Activated CD4-positive, alpha-beta memory T cell treated with anti-CD3 and anti-CD28 coated beads, Interleukin-2, amount 10 ng/mL, durations not matched to agents 7 days and 5 days (primary cell): ENCODE results near the gene VTI1B. TPM values are rescaled to one million over a fixed set of nuclear protein-coding genes. Genes with fewer than 3 reads are reported as not detected.
"Not testable (repeated sequence)": the region's sequence is repeated elsewhere in the genome, so short reads cannot be mapped to it uniquely, and the experiment has no call there.

Source experiments
- CTCF ChIA-PET: fragments of 350-600 bp; sonication (Branson Sonifier 250); formaldehyde crosslinking; loops from one replicate; lab custom pipeline; 2021; ENCODE audit warnings: antibody characterized with exemption, inconsistent platforms; lab: Charles Lee
- POLR2A ChIA-PET: fragments of 350-600 bp; sonication (Branson Sonifier 250); formaldehyde crosslinking; loops from one replicate; lab custom pipeline; 2021; ENCODE audit warnings: antibody characterized with exemption; lab: Charles Lee
- DNase-seq: peaks from one replicate; pipeline ENCODE4 v3.0.0-alpha.2; 2020
- H3K27ac Mint-ChIP-seq: one replicate; pipeline ENCODE4 v1.8.0; 2021; ENCODE audit warnings: mild to moderate bottlenecking, mixed read lengths
- H3K27me3 Mint-ChIP-seq: one replicate; pipeline ENCODE4 v1.8.0; 2021; ENCODE audit warnings: mixed read lengths
- H3K36me3 Mint-ChIP-seq: one replicate; pipeline ENCODE4 v1.8.0; 2021; ENCODE audit warnings: low read depth, mixed read lengths
- H3K4me1 Mint-ChIP-seq: one replicate; pipeline ENCODE4 v1.8.0; 2021; ENCODE audit warnings: mixed read lengths
- H3K4me3 Mint-ChIP-seq: one replicate; pipeline ENCODE4 v1.8.0; 2021; ENCODE audit warnings: mild to moderate bottlenecking, mixed read lengths
- H3K9me3 Mint-ChIP-seq: one replicate; pipeline ENCODE4 v1.8.0; 2021; ENCODE audit warnings: mixed read lengths
- total RNA-seq, 2 experiments: library from RNA; stranded (reverse); gene quantifications; one replicate each; pipeline ENCODE4 v1.2.3, GENCODE V29; 2021

Gene VTI1B
- total RNA-seq, 2 experiments from 2014 or later = 73.3 to 77.3 TPM

DNA sequence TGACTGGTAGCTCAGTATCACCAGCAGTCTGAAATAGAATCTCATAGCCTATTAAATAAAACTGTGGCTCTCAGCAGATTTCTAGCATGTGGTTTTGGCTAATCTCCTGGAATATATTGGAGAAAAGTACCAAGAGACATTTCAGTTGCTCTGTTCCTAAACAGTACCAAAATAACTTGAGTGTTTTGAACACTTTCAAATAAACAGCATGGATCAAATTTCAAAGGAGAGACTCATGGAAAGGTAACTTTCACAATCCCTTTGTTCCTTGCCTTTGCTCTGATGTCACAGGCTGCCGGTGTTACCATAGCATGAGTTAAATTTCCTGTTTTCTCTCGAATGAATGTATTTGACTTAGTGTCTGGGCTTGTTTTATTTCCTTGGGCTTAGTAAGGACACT is 51.3 kb downstream of the VTI1B start:
- Mint-ChIP-seq H3K4me1 (peaks cover 32% of the 10 kb centered on the region), H3K9me3 (no peaks in the 10 kb centered on the region), H3K36me3 (peaks cover 2% of the 10 kb centered on the region), H3K27ac (no peak overlapping the region), H3K4me3 (no peak overlapping the region), H3K27me3 (peaks cover 11% of the 10 kb centered on the region)
- ChIA-PET CTCF (interaction anchor here (1.0 kb wide), 2 partner anchors 43 to 80 kb away, joined by 3 to 5 read pairs; no protein-coding TSS in a partner anchor), POLR2A (interaction anchor here (1.1 to 1.4 kb wide), 3 partner anchors 23 to 73 kb away, joined by 3 to 4 read pairs (median 3); partner anchors contain the start of genes PIGH and RDH11)
- no peak for DNase-seq

DNA sequence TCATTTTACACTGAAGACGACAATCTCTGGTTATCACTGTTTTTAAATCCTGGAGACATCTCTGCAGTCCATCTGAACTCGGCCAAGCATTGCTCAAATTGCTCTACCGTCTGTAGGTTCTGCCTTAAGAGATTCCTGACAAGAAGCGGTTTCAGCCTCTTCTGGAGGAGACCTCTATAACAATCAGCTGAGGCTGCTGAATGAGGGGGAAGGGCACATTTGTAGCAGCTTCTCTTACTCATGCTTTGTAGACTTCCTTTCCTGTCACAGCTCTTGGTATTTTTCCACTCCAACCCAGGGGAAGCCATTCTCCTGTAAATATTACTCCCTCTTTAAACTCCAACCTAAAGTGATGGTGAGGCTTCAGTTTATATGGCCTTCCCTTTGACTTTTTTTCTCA is 51.8 kb downstream of the VTI1B start:
- Mint-ChIP-seq H3K27ac (no peak overlapping the region), H3K9me3 (no peaks in the 10 kb centered on the region), H3K4me1 (peaks cover 32% of the 10 kb centered on the region), H3K4me3 (no peak overlapping the region), H3K36me3 (peaks cover 2% of the 10 kb centered on the region), H3K27me3 (peaks cover 11% of the 10 kb centered on the region)
- ChIA-PET CTCF (interaction anchor here (1.0 kb wide), 2 partner anchors 44 to 81 kb away, joined by 3 to 5 read pairs; no protein-coding TSS in a partner anchor), POLR2A (interaction anchor here (1.1 to 1.4 kb wide), 3 partner anchors 22 to 73 kb away, joined by 3 to 4 read pairs (median 3); partner anchors contain the start of genes PIGH and RDH11)
- DNase-seq = no peak

DNA sequence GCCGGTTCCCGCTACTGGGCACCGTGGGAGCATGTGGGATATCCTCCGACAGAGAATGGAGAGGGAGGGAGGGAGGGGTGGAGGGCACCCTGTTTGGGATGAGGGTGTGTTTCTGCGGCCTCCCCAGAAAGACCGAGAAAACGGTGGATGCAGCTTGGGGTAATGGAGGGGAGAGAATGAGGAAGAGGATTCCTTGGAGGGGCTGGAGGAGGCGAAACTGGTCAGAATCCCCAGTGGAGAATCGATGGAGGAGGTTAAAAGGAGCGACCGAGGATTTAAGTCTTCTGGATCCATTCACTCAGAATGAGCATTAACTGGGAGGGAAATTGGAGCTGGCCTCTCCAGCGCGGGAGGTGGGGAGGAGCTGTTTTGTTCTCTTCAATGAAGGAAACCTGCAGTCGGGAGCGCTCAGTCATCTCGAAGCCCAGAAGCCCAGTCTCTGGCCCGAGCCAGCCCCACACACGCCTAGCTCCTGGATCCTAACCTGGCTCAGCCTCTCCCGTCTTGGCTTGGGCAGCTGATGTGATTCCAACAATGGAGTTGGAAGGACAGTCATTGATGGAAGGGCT is 54.1 kb downstream of the VTI1B start:
- peak overlapping the region; percentile 78 for H3K4me3 Mint-ChIP-seq
- peaks cover 2% of the 10 kb centered on the region for H3K36me3 Mint-ChIP-seq
- H3K27ac Mint-ChIP-seq = no peak overlapping the region
- ChIA-PET POLR2A (interaction anchor here (0.8 to 3.0 kb wide), 6 partner anchors 21 to 53 kb away, joined by 3 to 17 read pairs (median 3); partner anchors contain the start of genes PIGH and VTI1B), CTCF (interaction anchor here (1.3 to 4.5 kb wide), 3 partner anchors 21 to 83 kb away, joined by 4 to 88 read pairs (median 35); partner anchors contain the start of genes PIGH and RDH12)
- H3K9me3 Mint-ChIP-seq = no peaks in the 10 kb centered on the region
- no peak for DNase-seq
- H3K4me1 Mint-ChIP-seq = peaks cover 32% of the 10 kb centered on the region
- peaks cover 15% of the 10 kb centered on the region for H3K27me3 Mint-ChIP-seq

DNA sequence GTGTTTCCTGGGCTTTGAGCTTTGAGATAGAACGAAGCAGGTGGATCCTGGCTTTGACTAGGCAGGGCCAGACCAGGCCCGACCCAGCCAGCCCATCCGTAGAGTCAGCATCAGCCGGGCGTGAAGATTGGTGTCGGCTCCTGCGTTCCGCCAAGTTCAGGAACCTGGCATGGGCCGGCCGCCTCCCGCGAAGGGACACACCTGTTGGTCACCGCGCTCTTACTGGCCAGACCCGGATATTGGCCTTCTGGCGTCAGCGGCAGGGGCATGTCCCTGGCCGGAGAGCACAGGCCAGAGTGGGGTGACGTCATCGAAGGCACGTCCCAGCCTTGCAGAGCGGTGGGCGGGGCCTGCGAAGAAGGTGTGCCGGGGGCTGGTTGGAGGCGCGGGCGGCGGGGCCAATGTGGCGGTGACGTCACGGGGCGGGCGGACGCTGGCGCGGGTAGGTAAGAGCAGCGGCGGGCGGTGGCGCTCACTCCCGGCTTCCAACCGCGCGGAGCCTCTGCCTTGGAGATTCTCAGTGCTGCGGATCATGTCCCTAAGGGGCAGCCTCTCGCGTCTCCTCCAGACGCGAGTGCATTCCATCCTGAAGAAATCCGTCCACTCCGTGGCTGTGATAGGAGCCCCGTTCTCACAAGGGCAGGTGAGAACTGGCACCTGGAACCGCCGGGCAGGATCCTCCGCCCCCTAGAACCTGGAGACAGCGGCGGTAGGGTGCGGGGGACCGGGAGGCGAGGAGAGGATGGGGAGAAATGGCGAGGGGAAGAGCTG is 54.8 kb downstream of the VTI1B start, which contains the start of gene ARG2:
TSS of gene ARG2 (plus strand) at position 475 of the 771 bp plus-strand sequence. CDS start at position 533, 58 bp downstream.
- ChIA-PET POLR2A (interaction anchor here (0.8 to 3.0 kb wide), 10 partner anchors 20 to 84 kb away, joined by 3 to 17 read pairs (median 4); partner anchors contain the start of genes PIGH, RDH11 and VTI1B), CTCF (interaction anchor here (0.7 to 4.5 kb wide), 30 partner anchors 8 to 260 kb away, joined by 3 to 88 read pairs (median 5); partner anchors contain the start of genes ATP6V1D, EIF2S1, PIGH and RDH11)
- DNase-seq = peak; percentile 96
- Mint-ChIP-seq H3K27me3 (peaks cover 17% of the 10 kb centered on the region), H3K4me3 (peak within 1 kb of the TSS; percentile 78), H3K9me3 (no peaks in the 10 kb centered on the region), H3K4me1 (peaks cover 32% of the 10 kb centered on the region), H3K36me3 (peaks cover 2% of the 10 kb centered on the region), H3K27ac (peak within 1 kb of the TSS; percentile 59)

DNA sequence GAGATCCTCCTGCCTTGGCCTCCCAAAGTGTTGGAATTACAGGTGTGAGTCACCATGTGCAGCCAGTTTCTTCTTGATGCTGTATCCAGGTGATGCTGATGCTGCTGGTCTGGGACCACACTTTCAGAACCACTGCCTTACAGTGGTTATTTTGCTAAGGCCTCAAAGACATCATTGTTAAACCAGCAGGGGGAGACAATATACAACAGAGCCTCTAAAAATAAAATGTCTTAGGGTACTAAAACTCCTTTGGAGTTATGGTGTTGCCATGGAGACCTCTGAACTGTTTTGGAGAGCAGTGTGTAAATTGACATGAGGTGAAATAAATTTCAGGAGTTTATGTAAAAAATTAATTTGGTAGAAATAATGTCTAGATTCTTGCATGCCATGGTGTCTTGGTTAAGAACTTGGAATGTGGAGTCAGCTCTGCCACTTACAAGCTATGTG is 55.8 kb downstream of the VTI1B start:
- Mint-ChIP-seq H3K36me3 (no peaks in the 10 kb centered on the region), H3K4me1 (peaks cover 32% of the 10 kb centered on the region), H3K9me3 (no peaks in the 10 kb centered on the region), H3K4me3 (peak overlapping the region; percentile 22), H3K27me3 (peaks cover 20% of the 10 kb centered on the region), H3K27ac (no peak overlapping the region)
- ChIA-PET CTCF (interaction anchor here (0.7 to 4.5 kb wide), 30 partner anchors 9 to 259 kb away, joined by 3 to 88 read pairs (median 5); partner anchors contain the start of genes ATP6V1D, EIF2S1, PIGH and RDH11), POLR2A (interaction anchor here (0.8 to 3.0 kb wide), 4 partner anchors 19 to 85 kb away, joined by 5 to 17 read pairs (median 6); partner anchors contain the start of genes PIGH and RDH11)
- no peak for DNase-seq

DNA sequence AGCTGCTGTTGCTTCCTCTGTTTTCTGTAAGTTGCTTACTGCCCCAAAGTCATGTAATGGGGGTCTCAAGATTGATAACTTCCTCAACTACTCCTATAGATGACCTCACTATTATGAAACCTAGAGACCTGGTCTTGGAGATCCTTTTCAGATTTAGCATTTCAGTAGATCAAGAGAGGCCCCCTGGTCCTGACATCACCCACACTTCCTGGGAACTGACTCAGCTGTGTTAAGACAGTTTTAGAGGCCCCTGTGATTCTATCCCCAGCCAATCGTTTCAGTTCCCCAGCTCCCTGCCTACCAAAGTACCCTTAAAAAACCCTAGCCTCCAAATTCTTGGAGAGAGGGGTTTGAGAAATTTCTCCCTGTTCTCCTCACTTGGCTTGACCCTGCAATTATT is 63.9 kb downstream of the VTI1B start:
- Mint-ChIP-seq H3K4me1 (peaks cover 3% of the 10 kb centered on the region), H3K9me3 (no peaks in the 10 kb centered on the region), H3K27ac (no peak overlapping the region), H3K36me3 (no peaks in the 10 kb centered on the region), H3K4me3 (no peak overlapping the region), H3K27me3 (peaks cover 10% of the 10 kb centered on the region)
- ChIA-PET CTCF (interaction anchor here (3.5 kb wide), 1 partner anchor 10 kb away, joined by 20 read pairs; the partner anchor contains the start of gene PIGH), POLR2A (interaction anchor here (3.4 kb wide), 1 partner anchor 10 kb away, joined by 14 read pairs; the partner anchor contains the start of gene PIGH)
- no peak for DNase-seq

DNA sequence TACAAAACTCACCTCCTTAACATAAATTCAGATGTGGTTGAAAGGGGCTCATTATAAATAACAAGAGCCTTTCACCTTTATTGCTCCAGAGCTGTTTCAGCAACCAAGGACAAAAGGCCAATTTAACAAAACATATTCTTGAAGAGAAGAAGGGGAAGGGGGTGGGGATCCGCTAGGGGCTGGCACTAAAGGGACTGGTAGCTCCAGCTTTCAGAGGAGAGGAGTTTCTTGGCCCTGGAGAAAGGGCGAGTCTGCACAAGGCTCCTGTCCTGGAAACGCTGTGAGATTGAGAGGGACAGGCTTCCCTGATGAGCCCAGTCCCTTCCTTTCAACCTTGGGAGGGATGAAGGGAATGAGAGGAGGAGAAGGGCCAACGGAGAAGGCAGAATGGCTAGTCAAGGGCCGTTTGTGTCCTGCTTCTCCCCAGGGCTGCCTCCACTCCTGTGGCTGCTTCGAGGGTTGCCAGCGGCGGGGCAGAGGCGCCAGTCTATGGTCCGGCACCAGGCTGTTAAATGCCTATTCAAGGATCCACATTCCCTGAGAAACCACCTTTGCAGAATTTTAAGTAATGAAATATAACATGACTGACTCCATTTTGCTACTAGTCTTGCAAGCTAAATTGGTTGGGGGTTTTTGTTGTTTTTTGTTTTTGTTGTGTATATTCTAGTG is 64.7 kb downstream of the VTI1B start:
- no peaks in the 10 kb centered on the region for H3K9me3 Mint-ChIP-seq
- ChIA-PET CTCF (interaction anchor here (1.5 to 3.5 kb wide), 2 partner anchors 10 to 59 kb away, joined by 3 to 20 read pairs; partner anchors contain the start of gene PIGH), POLR2A (interaction anchor here (3.4 kb wide), 1 partner anchor 10 kb away, joined by 14 read pairs; the partner anchor contains the start of gene PIGH)
- no peaks in the 10 kb centered on the region for H3K36me3 Mint-ChIP-seq
- peaks cover 9% of the 10 kb centered on the region for H3K27me3 Mint-ChIP-seq
- peaks cover 3% of the 10 kb centered on the region for H3K4me1 Mint-ChIP-seq
- no peak overlapping the region for H3K27ac Mint-ChIP-seq
- DNase-seq = no peak
- H3K4me3 Mint-ChIP-seq = no peak overlapping the region

DNA sequence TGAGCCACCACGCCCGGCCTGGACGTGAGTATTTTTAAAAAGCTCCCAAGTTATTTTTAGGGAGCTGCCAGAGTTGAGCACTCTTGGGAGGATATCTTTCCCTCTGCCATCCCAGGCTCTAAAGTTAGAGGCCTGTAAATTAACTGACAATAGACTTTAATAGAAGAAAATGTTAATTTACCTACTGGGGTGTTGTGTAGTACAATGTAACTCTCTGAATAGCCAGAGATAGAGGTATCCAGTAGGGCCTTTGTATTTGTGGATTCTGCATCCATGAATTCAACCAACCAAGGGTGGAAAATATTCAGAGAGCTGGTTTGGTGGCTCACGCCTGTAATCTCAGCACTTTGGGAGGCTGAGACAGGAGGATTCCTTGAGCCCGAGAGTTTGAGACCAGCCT is 66.8 kb downstream of the VTI1B start:
- no peak overlapping the region for H3K27ac Mint-ChIP-seq
- no peak for DNase-seq
- POLR2A ChIA-PET = no interaction called here
- H3K4me3 Mint-ChIP-seq = no peak overlapping the region
- CTCF ChIA-PET = interaction anchor here (1.3 kb wide), 1 partner anchor 12 kb away, joined by 3 read pairs; no protein-coding TSS in a partner anchor
- peaks cover 3% of the 10 kb centered on the region for H3K4me1 Mint-ChIP-seq
- H3K36me3 Mint-ChIP-seq = no peaks in the 10 kb centered on the region
- no peaks in the 10 kb centered on the region for H3K9me3 Mint-ChIP-seq
- H3K27me3 Mint-ChIP-seq = peaks cover 2% of the 10 kb centered on the region

DNA sequence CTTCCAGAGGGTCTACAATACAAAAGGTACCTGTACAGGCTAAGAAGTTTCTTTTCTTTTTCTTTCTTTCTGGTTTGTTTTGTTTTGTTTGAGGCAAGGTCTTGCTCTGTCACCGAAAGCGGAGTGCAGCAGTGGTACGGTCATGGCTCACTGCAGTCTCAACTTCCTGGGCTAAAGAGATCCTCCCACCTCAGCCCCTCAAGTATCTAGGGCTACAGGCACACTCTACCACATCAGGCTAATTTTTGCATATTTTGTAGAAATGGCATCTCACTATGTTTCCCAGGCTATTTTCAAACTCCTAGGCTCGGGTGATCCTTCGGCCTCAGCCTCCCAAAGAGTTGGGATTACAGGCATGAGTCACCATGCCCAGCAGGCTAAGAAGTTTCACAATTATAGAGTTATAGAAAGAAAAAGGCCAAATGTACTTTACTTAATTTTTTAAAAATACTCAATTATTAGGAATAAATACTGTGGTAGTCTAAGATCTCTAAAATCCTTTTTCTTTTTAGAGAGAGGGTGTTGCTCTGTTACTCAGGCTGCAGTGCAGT is 71.4 kb downstream of the VTI1B start:
- Mint-ChIP-seq H3K27me3 (peaks cover 2% of the 10 kb centered on the region), H3K27ac (no peak overlapping the region), H3K9me3 (peaks cover 2% of the 10 kb centered on the region), H3K4me1 (peaks cover 25% of the 10 kb centered on the region), H3K36me3 (peaks cover 2% of the 10 kb centered on the region), H3K4me3 (no peak overlapping the region)
- ChIA-PET POLR2A (no interaction called here), CTCF (no interaction called here)
- no peak for DNase-seq

DNA sequence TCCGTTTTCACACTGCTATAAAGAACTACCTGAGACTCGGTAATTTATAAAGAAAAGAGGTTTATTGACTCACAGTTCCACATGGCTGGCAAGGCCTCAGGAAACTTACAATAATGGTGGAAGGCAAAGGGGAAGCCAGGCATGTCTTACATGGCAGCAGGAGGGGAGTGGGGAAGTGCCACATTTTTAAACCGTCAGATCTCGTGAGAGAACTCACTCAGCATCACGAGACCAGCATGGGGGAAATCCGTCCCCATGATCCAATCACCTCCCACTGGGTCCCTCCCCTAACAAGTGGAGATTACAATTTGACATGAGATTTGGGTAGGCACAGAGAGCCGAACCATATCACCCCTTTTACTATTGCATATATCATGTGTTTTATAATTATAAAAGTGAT is 72.4 kb downstream of the VTI1B start:
- Mint-ChIP-seq H3K9me3 (peaks cover 2% of the 10 kb centered on the region), H3K36me3 (peaks cover 2% of the 10 kb centered on the region), H3K4me1 (peaks cover 27% of the 10 kb centered on the region), H3K27me3 (peaks cover 2% of the 10 kb centered on the region), H3K4me3 (no peak overlapping the region), H3K27ac (no peak overlapping the region)
- no peak for DNase-seq
- POLR2A ChIA-PET = no interaction called here
- CTCF ChIA-PET = no interaction called here

DNA sequence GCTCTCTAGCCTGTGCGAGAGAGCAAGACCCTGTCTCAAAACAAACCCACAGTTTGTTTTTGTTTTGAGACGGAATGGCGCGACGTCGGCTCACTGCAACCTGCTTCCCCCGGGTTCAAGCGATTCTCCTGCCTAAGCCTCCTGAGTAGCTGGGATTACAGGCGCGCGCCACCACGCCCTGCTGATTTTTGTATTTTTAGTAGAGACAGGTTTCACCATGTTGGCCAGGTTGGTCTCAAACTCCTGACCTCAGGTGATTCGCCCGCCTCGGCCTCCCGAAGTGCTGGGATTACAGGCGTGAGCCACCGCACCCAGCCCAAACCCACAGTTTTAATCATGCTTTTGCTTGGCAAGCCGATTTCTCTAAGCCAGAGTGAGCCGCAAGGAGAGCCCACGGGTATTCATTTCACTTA is 73.9 kb downstream of the VTI1B start:
- CTCF ChIA-PET = interaction anchor here (0.6 to 3.1 kb wide), 28 partner anchors 11 to 241 kb away, joined by 3 to 35 read pairs (median 7); partner anchors contain the start of genes ARG2, ATP6V1D, EIF2S1 and RDH11
- Mint-ChIP-seq H3K4me1 (peaks cover 33% of the 10 kb centered on the region), H3K27ac (peak overlapping the region; percentile 23), H3K4me3 (peak overlapping the region; percentile 94)
- H3K27me3 Mint-ChIP-seq, H3K9me3 Mint-ChIP-seq, H3K36me3 Mint-ChIP-seq, DNase-seq: not testable (repeated sequence)
- POLR2A ChIA-PET = interaction anchor here (0.9 to 3.2 kb wide), 18 partner anchors 9 to 241 kb away, joined by 3 to 17 read pairs (median 6); partner anchors contain the start of genes ARG2, ATP6V1D, EIF2S1 and PLEK2
